SHP77 (cell line): ENCODE data around the gene PLSCR2.
"Not testable (repeated sequence)": the region's sequence is repeated elsewhere in the genome, so short reads cannot be mapped to it uniquely, and the experiment has no call there.

ENCODE experiments used
- DNase-seq, 2 experiments: peaks; one replicate each; lab custom pipeline; 2025; lab: John Stamatoyannopoulos, UW

Gene PLSCR2

DNA sequence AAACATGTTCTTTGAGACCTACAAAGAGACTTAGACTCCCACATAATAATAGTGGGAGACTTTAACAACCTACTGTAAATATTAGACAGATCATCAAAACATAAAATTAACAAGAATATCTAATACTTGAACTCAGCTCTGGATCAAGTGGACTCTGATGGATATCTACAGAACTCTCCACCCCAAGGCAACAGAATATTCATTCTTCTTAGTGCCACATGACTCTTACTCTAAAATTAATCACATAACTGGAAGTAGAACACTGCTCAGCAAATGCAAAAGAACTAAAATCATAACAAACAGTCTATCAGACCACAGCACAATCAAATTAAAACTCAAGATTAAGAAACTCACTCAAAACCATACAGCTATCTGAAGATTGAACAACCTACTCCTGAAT, 15.9 kb upstream of the PLSCR2 start:
- DNase-seq, result no peak

DNA sequence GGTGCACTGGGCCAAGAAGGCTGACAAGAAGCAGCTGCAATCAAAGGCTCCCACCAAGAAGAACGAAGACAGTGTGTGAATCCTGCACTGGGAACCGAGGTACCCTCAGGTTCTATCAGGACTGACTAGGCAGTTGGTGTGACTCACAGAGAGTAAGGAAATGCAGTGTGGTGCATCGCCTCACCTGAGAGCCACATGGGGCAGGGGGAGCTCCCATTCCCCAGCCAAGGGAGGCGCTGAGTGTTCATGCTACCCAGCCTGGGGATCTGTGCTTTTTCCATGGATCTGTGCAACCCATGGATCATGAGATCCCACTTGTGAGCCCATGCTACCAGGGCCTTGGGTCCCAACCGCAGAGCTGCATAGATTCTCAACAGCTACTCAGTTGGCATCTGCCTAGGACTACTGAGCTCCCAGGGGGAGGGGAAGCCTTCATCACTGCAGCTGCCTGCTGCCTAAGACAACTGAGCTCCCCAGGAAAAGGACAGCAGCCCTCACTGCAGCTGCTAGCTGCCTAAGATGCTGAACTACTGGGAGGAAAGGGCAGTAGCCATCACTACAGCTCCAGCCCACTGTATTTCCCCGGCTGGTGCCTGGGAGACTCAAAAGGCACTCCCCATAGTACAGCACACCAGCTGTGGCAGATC, 6.9 kb upstream of the PLSCR2 start:
- no peak for DNase-seq

DNA sequence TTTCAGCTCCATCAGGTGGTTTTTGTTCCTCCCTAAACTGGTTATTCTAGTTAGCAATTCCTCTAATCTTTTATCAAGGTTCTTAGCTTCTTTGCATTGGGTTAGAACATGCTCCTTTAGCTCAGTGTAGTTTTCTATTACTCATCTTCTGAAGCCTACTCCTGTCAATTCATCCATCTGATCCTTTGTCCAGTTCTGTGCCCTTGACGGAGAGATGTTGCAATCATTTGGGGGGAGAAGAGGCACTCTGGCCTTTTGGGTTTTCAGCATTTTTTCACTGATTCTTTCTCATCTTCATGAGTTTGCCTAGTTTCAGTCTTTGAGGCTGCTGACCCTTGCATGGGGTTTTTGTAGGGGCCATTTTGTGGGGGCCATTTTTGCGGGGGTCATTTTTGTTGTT, 5.6 kb upstream of the PLSCR2 start:
- not testable (repeated sequence) for DNase-seq

DNA sequence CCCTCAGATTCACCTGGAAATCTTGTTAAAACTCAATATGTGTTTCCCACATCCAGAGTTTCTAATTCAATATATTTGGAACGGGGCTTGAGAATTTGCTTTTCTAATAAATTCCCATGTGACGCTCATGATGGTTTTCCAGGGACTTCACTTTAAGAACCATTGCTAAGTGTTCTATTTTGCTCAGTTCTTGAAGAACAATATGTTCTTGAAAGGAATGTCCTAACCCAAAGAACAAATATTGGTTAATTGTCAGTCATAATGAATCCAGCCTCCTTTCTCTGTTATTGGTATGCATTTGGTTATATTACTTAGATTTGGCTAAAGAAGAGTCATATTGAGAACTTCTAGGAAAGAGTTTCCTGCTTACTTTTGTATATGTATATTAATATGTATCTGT, 4.4 kb upstream of the PLSCR2 start:
- no peak for DNase-seq

DNA sequence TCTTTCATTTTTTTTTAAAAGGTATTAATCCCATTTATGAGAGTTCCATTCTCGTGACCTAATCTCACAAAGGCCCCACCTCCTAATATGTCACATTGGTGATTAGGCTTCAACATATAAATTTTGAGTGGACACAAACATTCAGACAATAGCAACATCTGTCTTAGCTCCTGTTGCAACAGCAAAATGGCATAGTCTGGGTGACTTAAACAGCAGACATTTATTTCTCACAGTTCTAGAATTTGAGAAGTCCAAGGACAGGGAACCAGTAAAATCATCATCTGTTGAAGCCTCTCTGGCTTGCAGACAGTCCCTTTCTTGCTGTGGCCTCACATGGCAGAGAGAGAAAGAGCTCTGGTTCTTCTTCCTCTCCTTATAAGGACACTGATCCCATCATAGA, 3.2 kb upstream of the PLSCR2 start:
- no peak for DNase-seq

DNA sequence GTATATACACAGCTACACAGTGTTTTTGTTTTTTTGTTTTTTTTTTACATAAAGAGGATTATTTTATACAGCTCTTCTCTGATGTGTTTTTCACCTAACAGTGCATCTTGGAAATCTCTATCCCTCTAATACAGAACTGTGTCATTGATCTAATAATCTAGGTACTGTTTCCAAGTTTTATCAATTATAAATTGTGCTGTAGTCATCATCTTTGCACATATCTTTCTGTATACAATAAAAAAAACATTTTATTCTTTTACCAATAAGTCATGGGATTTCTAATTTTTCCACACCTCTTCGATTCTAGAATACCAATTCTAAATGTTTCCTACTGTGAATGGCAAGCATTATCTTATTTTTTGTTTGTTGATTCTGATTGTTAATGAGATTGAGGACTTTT, 1.7 kb upstream of the PLSCR2 start:
- DNase-seq, result no peak

DNA sequence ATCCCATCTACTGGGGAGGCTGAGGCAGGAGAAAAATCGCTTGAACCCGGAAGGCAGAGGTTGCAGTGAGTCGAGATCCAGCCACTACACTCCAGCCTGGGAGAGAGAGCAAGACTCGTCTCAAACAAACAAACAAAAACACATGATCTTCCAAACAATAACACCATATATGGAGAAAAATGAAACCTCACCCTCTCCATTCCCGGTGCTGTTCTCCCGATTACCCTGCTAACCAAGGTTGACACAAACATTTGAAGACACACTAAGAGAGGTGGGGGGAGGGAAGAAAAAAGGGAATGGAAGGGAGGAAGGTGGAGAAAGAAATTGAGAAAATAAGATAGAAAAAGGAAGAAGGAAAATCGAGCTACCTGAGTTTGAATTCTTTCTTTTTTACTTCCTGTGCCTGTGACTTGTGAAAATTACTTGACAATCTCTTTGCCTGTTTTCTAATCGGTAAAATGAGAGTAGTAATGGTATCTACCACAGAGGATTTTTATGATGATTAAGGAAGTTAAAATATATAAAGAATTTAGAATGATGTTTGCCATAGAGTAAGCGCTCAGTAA, 1.1 kb upstream of the PLSCR2 start:
- peak; percentile 2 to 18 for DNase-seq

DNA sequence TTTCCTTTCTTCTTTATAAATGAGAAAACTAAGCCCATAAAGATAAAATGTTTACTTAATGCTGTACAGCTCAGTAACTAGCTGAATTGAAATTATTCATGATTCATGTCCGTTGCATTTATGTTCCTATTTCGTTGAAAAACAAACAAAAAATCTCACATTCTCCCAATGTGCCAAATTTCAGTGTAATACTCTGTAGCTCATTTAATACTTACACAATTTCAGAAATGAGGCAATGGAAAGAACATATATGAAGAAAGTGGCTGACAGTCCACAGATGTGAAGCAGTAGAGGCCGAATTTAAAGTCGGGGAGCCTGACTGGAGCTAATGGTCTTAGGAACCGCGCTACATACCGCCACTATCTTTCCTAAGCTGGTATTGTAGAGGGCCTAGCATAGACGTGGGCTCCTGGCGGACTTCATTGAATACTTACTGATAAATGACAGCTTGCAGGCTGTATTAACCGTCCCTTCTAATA, 651 bp downstream of the PLSCR2 start:
- DNase-seq, result no peak

DNA sequence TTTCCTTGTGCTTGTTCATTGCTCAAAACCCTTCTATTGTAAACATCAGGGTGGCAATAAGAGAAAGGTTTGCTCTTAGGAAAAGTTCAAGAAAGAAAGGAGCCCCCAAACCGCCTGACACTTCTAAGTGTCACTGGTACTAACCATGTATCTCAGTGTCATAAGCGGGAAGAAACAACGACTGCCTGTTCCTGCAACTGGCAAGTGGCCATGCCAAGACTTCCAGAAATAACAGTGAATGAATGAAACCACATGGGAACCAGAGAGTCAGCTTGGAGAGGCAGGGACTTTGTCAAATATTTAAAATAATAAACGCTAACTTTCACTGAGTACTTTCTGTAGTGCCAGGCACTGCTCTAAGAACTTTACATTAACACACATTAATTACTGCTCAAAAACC, 1.1 kb downstream of the PLSCR2 start:
- peak in 1 of 2 experiments; percentile 2 for DNase-seq

DNA sequence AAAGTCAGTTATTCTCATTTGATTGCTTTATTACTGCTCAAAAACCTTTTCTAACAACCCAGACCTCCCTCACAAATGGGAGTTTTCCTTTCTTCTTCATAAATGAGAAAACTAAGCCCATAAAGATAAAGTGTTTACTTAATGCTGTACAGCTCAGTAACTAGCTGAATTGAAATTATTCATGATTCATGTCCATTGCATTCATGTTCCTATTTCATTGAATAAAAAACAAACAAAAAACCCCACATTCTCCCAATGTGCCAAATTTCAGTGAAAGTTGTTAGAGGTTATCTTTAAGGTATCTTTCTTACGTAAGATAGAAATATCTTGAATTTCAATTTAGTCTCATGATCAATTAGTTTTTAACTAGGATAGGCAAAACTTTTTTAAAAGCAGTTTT, 2.8 kb downstream of the PLSCR2 start:
- DNase-seq, result no peak

DNA sequence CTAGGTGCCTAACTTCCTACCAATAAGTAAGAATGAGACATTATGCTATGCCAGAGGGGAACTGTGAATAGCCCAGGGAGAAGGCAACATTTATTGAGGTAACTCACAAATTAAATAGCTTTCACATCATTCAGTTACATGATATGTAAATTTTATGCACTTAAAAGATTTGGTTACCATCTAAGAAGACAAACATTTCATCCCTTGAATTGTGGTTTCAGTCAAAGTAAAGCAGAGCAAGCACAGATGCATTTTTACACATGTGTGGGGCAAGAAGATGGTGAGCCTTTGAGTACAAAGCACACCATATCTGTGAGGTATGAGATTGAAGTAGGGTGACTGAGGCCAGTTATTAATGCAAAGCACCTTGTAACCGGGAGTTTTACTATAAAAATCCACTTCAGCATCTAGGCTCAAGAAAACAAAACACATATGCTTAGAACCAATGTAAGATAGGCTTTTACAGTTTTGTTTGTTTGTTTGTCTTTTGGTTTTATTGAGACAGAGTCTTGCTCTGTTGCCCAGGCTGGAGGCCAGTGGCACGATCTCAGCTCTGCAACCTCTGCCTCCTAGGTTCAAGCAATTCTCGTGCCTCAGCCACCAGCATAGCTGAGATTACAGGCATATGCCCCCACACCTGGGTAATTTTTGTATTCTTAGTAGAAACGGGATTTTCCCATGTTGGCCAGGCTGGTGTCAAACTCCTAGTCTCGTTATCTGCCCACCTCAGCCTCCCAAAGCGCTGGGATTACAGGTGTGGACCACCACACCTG, 3.5 kb downstream of the PLSCR2 start:
- DNase-seq, result no peak

DNA sequence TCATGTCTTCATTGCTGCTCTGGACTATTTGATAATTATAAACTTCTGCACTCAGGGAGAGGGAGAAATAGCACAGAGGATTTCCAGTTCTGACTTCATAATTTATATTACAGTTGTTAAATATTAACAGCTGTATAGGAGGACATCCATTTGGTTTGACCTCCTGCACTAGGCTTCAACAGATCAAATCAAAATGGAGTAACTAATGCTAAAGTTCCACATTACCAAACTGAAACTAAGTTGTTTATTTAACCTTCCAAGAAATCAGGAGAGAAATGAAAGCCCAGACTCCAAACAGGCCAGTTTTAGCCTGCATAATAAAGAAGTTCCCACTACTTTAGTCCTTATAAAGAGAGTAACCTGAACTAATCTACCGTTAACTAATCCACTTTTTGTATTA, 4.6 kb downstream of the PLSCR2 start:
- no peak for DNase-seq

DNA sequence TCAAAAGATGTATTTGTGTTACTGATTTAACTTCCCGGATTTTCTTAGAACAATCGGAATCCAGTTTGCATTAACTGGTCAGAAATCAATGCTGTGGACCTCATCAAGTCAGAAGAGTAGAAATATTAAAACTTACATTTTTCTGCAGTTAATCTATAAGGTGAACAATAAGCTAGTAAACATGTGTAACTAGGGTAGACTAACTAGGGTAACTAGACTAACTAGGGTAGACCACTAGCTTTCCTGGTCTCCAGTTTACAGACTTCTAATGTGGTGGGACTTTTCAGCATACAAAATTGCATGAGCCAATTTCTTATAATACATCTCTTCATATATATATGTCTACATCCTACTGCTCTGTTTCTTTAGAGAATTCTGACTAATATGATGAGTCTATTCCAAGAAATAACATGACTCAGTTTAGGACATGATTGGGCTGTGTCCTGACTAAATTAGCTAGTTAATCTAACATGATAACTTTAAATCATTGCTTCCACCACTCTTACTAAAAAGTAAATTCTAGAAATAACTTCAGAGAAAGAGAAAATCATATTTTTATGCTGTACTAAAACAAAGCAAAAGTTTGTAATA, 5.3 kb downstream of the PLSCR2 start:
- no peak for DNase-seq

DNA sequence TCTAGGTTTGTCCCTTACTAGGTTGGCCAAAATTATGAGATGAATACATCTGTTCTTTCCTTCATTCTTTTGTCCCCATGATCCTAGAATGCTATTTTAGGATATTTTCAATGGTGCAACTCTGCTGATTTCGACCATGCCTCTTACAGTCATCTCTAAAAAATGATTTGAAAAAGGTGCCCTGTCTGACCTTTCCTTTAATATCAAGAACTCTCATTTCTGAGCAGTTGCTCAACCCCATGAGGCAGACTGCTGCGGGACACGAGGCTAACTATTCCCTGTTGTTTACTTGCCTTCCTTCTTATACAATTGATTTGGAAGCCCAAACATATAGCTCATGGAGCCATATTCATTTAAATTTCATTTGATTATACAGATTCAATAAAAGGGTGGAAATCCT, 14.6 kb downstream of the PLSCR2 start:
- DNase-seq, result no peak

DNA sequence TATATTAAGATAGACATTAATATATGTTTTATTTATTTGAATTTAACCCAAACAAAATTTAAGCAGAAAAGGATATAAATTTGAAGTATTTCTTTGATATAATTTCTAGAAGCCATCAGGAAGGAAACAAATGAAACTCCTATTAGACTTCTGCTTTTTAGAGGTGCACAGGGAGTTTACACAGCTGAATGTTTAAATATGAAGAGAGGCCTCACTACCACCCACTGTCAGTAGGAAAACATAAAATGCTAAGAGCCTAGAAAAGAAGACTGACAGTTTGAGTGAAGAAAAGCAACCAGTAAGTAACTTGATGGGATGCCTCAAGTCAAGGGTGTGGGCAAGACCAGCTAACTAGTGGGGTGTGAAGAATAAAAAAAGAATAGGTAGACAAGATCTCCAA, 19.7 kb downstream of the PLSCR2 start:
- DNase-seq, result no peak

DNA sequence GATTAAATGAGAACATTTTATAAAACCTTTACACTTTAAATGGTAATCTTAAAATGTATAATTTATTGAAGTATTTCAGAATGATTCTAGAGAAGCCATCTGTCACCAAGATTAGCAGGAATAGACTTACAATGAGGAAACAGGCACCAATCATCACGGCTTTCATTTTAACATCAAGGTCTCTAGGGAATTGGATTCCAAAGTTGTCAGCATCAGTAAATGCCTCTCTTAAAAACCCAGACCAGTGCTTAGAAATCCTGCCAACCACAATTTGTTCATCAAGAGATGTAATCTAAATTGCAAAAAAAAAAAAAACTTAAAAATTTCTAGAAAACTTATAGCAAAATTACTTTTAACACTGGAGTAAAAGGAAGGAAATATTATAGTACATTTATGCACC, 20.3 kb downstream of the PLSCR2 start:
- DNase-seq, result no peak

DNA sequence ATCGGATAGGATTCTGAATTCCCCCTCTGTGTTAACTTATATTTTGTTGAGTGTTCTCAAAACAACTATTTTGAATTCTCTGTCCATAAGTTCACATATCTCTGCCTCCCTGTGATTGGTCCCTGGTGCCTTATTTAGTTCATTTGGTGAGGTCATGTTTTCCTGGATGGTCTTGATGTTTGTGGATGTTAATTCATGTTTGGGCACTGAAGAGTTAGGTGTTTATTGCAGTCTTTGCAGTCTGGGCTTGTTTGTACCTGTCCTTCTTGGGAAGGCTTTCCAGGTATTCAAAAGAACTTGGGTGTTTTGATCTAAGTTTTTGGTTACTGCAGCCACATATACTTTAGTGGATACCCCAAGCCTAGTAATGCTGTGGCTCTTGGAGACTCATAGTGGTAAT, 23.3 kb downstream of the PLSCR2 start:
- DNase-seq, result no peak

DNA sequence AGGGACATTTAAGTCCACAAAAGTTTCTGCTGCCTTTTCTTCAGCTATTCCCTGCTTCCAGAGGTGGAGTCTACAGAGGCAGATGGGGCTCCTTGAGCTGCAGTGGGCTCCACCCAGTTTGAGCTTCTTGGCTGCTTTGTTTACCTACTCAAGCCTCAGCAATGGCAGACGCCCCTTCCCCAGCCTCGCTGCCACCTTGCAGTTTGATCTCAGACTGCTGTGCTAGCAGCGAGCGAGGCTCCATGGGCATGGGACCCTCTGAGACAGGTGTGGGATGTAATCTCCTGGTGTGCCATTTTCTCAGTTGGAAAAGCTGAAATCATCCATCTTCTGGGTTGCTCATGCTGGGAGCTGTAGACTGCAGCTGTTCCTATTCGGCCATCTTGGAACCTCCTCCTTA, 29.1 kb downstream of the PLSCR2 start:
- not testable (repeated sequence) for DNase-seq

DNA sequence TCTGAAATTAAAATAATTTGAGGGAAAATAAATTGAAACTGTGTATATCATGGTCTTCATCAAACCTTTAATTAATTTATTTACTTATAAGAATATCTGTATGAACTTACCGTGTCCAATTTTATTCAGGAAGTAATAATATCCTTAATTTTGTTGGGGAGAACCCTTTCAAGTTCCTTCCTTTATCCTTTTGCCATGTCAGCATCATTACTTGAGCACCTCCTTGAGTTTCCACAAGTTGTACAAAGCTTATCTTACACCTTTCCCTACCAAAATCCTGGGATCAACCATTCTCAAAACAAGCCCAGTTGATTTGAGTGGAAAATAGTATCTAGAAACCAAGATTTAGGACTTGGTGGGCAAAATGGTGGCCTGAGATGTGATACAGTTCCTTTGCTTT, 37.3 kb downstream of the PLSCR2 start:
- no peak for DNase-seq

DNA sequence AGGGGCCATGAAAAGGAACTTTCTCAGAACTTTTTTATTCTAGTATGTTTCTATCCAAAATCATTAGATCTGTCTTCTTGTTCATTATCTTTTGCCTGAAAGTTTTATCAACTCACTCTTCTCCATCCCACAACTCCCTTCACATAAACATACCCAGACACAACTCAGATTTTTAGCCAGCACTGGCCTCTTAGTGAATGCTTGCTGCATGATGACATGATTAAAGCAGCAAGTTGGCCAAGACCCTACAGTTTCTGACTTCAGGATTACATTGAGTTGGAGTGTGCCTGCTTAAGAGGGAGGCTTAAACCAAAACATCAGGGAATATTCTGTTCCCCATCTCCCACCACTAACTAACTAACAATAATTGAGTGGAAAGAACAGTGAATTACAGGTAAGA, 38.1 kb downstream of the PLSCR2 start:
- no peak for DNase-seq

DNA sequence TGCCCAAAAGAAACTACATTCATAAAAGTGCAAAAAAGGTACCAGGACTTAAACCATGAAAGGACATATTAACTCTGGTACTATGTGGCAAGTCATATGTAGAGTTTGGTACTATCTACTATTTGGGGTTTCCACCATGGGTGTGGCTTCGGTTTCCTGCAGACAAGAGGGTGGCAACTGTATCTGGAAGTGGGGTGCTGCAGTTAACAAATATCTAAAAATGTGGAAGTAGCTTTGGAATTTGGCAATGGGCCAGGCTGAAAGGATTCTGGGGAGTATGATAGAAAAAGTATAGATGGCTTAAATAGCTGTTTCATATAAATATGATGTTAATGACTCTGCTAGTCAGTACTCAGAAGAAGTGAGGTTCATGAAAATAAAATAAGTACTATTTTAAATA, 44.0 kb downstream of the PLSCR2 start:
- DNase-seq, result no peak

DNA sequence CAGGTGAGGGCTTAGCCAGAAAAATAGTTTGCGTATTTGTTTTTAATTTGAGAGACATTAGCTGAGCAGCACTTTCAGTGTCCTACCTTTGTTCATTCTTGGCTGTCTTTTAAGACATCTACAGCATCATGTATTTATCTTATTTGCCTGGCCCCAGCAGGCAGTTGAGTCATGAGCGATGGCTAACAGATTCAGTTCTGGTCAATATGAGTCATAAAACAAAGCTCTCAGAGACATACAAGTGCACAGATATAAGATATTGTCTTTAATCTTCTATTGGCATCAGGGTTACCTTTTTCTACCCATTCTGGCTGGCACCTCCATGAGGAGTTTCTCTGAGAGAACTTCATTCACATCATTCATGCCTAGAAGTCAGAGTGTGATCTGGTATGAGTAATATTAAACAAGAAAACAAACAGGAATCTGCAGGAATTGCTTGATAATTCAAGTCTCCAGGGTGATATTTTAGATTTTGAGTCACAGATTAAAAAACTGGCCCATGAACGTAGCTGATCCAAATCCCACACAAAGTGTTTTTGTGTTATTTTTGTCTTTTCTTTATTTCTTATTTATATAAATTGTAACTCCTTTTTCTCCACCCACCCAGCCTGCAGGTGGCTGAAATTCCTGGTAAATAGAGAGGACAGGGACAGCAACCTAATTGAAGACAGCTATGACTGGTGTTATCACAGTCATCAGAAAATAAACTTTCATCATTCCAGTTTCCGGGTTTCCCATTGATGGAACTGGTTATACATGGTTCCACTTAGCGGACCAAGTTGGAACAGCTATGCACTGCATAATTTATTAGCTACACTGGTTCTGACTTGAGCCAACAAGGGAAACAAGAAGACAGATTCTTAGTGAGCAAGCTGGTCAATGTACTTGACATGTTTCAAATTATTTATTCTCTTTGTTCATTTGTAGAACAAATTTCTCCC, 47.3 kb downstream of the PLSCR2 start:
- DNase-seq, result no peak
